A549 (cell line): Measurements from ENCODE around the gene KRT34. TPM values are rescaled to one million over a fixed set of nuclear protein-coding genes. Genes with fewer than 3 reads are reported as not detected.
A peak's percentile ranks its signal among the peaks of the same experiment; 100 is the strongest.

Experiments used
- ATAC-seq, 2 experiments: fragments of 200-7000 bp in 1 of 2; fragments of >200 bp in 1 of 2; cut with Nextera tagmentation in 1 of 2; cut with Tn5 transposase in 1 of 2; 3 replicates each; pipeline versions ENCODE4 v1.8.0 to v1.9.1; 2018 to 2020; ENCODE audit warnings: mild to moderate bottlenecking in 1 of 2, moderate library complexity in 1 of 2
- CTCF ChIA-PET: fragments of 300-600 bp; sonication (Branson Sonifier 250); formaldehyde crosslinking; extraction: SDS; loops from one replicate; lab custom pipeline; 2021; ENCODE audit warnings: antibody characterized with exemption, inconsistent platforms; lab: Yijun Ruan, JAX
- POLR2A ChIA-PET: fragments of 350-600 bp; formaldehyde crosslinking; extraction: SDS; loops from one replicate; lab custom pipeline; 2021; ENCODE audit warnings: antibody characterized with exemption, inconsistent platforms; lab: Yijun Ruan, JAX
- DNase-seq, 2 experiments: peaks; one replicate each; pipeline versions ENCODE4 v3.0.0 to v3.0.0-alpha.2; 2011 to 2016; ENCODE audit warnings: low read depth in 1 of 2, low spot score in 1 of 2
- FAIRE-seq: peaks from 2 replicates; lab custom pipeline; 2011; peaks lifted over from hg19 to GRCh38; lab: Jason Lieb, UNC
- H3K27ac ChIP-seq, 2 experiments: fragments of >200 bp; sonication (Bioruptor Twin); formaldehyde crosslinking; 3 replicates each; pipeline ENCODE4 v1.5.1; 2016 to 2017
- H3K4me1 ChIP-seq: fragments of >200 bp; sonication (Bioruptor Twin); formaldehyde crosslinking; 3 replicates; pipeline ENCODE4 v1.6.1; 2016
- H3K4me2 ChIP-seq: fragments of >200 bp; sonication (Bioruptor Twin); formaldehyde crosslinking; 3 replicates; pipeline ENCODE4 v1.6.1; 2016
- H3K4me3 ChIP-seq: fragments of >200 bp; sonication (Bioruptor Twin); formaldehyde crosslinking; 3 replicates; pipeline ENCODE4 v1.5.1; 2016
- H3K9me3 ChIP-seq: fragments of >200 bp; sonication (Bioruptor Twin); formaldehyde crosslinking; 3 replicates; pipeline ENCODE4 v1.6.1; 2016
- CBX2 ChIP-seq: fragments of 200-600 bp; sonication (generic); IDR thresholded peaks from 2 replicates; pipeline ENCODE4 v1.6.1; 2016; ENCODE audit warnings: low read depth, mild to moderate bottlenecking, borderline replicate concordance
- E2F6 ChIP-seq: IDR thresholded peaks from 2 replicates; pipeline ENCODE4 v1.6.1; 2012; ENCODE audit warnings: low read depth, borderline replicate concordance
- FOSB ChIP-seq: fragments of 250-450 bp; sonication (Bioruptor Pico); IDR thresholded peaks from 2 replicates; pipeline ENCODE4 v1.5.0; 2020; ENCODE audit warnings: mild to moderate bottlenecking, moderate library complexity
- FOXS1 ChIP-seq: fragments of 250-450 bp; sonication (Bioruptor Pico); IDR thresholded peaks from 2 replicates; pipeline ENCODE4 v1.5.0; 2020; ENCODE audit warnings: mild to moderate bottlenecking, moderate library complexity
- GATA3 ChIP-seq: IDR thresholded peaks from 2 replicates; pipeline ENCODE4 v1.6.1; 2012; ENCODE audit warnings: borderline replicate concordance
- HDAC2 ChIP-seq: fragments of 200-600 bp; sonication (generic); IDR thresholded peaks from 2 replicates; pipeline ENCODE4 v1.6.1; 2016
- HOXB13 ChIP-seq: fragments of 250-450 bp; sonication (Bioruptor Pico); IDR thresholded peaks from 2 replicates; pipeline ENCODE4 v1.5.0; 2020; ENCODE audit warnings: low read depth, mild to moderate bottlenecking, moderate library complexity
- HOXB5 ChIP-seq: fragments of 250-450 bp; sonication (Bioruptor Pico); IDR thresholded peaks from 2 replicates; pipeline ENCODE4 v1.5.0; 2020; ENCODE audit warnings: mild to moderate bottlenecking, moderate library complexity
- JUNB ChIP-seq: fragments of >200 bp; sonication (Bioruptor Twin); formaldehyde crosslinking; IDR thresholded peaks from 2 replicates; pipeline ENCODE4 v1.6.1; 2016
- KDM1A ChIP-seq: fragments of 200-600 bp; sonication (generic); IDR thresholded peaks from 2 replicates; pipeline ENCODE4 v1.6.1; 2016; ENCODE audit warnings: low read depth, mild to moderate bottlenecking
- KDM5A ChIP-seq: fragments of 200-600 bp; sonication (generic); IDR thresholded peaks from 2 replicates; pipeline ENCODE4 v1.6.1; 2016; ENCODE audit warnings: antibody characterized with exemption, mild to moderate bottlenecking
- MAFK ChIP-seq: fragments of 450-650 bp; IDR thresholded peaks from 2 replicates; pipeline ENCODE4 v1.6.1; 2014; ENCODE audit not compliant: partially characterized antibody
- NPAS2 ChIP-seq: fragments of 250-450 bp; sonication (Bioruptor Pico); IDR thresholded peaks from 2 replicates; pipeline ENCODE4 v1.8.0; 2022; ENCODE audit warnings: mild to moderate bottlenecking, moderate library complexity, borderline replicate concordance
- PHF8 ChIP-seq: fragments of 200-600 bp; sonication (generic); IDR thresholded peaks from 2 replicates; pipeline ENCODE4 v1.6.1; 2016; ENCODE audit warnings: low read depth, mild to moderate bottlenecking, antibody characterized with exemption, moderate library complexity, borderline replicate concordance
- REST ChIP-seq: fragments of 200-600 bp; sonication (generic); IDR thresholded peaks from 2 replicates; pipeline ENCODE4 v1.6.1; 2016; ENCODE audit warnings: antibody characterized with exemption, mild to moderate bottlenecking, moderate library complexity
- USF2 ChIP-seq: fragments of 450-650 bp; IDR thresholded peaks from 2 replicates; pipeline ENCODE4 v1.6.1; 2014; ENCODE audit warnings: antibody characterized with exemption
- ZFP36 ChIP-seq: fragments of 450-650 bp; IDR thresholded peaks from 2 replicates; pipeline ENCODE4 v1.6.1; 2014; ENCODE audit warnings: borderline replicate concordance; ENCODE audit not compliant: partially characterized antibody
- WGBS: methylation state at CpG from one replicate; pipeline ENCODE4 v1.1.6; 2017; ENCODE audit errors: missing lambda C conversion rate; 5-methylcytosine and 5-hydroxymethylcytosine counted together
- polyA plus RNA-seq, 4 experiments: library from polyadenylated mRNA; depleted of rRNA in 3 of 4; stranded (reverse); fragments of >200 nt; fragmentation: RNase III in 1 of 4; extraction: RNeasy Plus Mini Kit Qiagen cat#74134 plus additional on column Dnase treatment in 1 of 4; gene quantifications; 2 replicates in 3 of 4; 3 replicates in 1 of 4; pipeline ENCODE4 v1.2.3, GENCODE V29; 2011 to 2017

Gene KRT34
- polyA plus RNA-seq, 2 of the 4 experiments (the other 2 are of a cell fraction) = 0.09 to 0.23 TPM

GRCh38 chr17:41403404-41404023, 21.4 kb upstream of the KRT34 start:
- Histone ChIP-seq H3K4me2 (peak overlapping the region; percentile 56), H3K27ac (peak overlapping the region in 1 of 2 experiments; percentile 37; a peak in 2 of 6 replicates), H3K4me1 (peaks cover 18% of the 10 kb centered on the region), H3K9me3 (no peaks in the 10 kb centered on the region), H3K4me3 (no peak overlapping the region)
- ChIA-PET POLR2A (interaction anchor here (1.6 kb wide), 1 partner anchor 285 kb away, joined by 5 read pairs; no protein-coding TSS in a partner anchor), CTCF (interaction anchor here (0.9 to 6.9 kb wide), 12 partner anchors 10 to 386 kb away, joined by 3 to 60 read pairs (median 7); no protein-coding TSS in a partner anchor)
- DNase-seq (no peak), FAIRE-seq (peak; percentile 7), ATAC-seq (no peak)
- TF ChIP-seq GATA3 (no peak), ZFP36 (peak; percentile 61)
- 58% methylated on average over 4 of the region's 4 CpGs for WGBS

GRCh38 chr17:41402161-41402560, 20.1 kb upstream of the KRT34 start:
- 90% methylated on average over 5 of the region's 5 CpGs for WGBS
- Histone ChIP-seq H3K4me3 (no peak overlapping the region), H3K4me1 (peaks cover 18% of the 10 kb centered on the region), H3K4me2 (no peak overlapping the region), H3K9me3 (no peaks in the 10 kb centered on the region), H3K27ac (peak overlapping the region in 1 of 2 experiments; percentile 26; a peak in 1 of 6 replicates)
- ATAC-seq (no peak), FAIRE-seq (no peak), DNase-seq (no peak)
- ChIA-PET CTCF (interaction anchor here (1.5 kb wide), 1 partner anchor 529 kb away, joined by 3 read pairs; no protein-coding TSS in a partner anchor), POLR2A (no interaction called here)
- TF ChIP-seq KDM5A (no peak), PHF8 (no peak), CBX2 (no peak), HOXB13 (no peak), JUNB (no peak), E2F6 (no peak)

- TF ChIP-seq FOSB (CRISPR knock-in tag) (no peak), HDAC2 (no peak), USF2 (no peak), KDM1A (no peak), NPAS2 (CRISPR knock-in tag) (no peak), HOXB5 (CRISPR knock-in tag) (no peak), MAFK (no peak), FOXS1 (no peak), REST (no peak)
- no peak for DNase-seq
- 88% methylated on average over 16 of the region's 16 CpGs for WGBS
- Histone ChIP-seq H3K9me3 (no peaks in the 10 kb centered on the region), H3K27ac (no peak within 1 kb of the TSS), H3K4me1 (no peaks in the 10 kb centered on the region), H3K4me2 (no peak within 1 kb of the TSS), H3K4me3 (no peak within 1 kb of the TSS)
- ATAC-seq = no peak
- ChIA-PET POLR2A (no interaction called here), CTCF (interaction anchor here (0.8 to 1.5 kb wide), 3 partner anchors 9 to 251 kb away, joined by 3 to 5 read pairs (median 4); no protein-coding TSS in a partner anchor)
- FAIRE-seq = no peak
Measured at GRCh38 chr17:41396996-41397660, 15.0 kb upstream of the KRT34 start, which contains the start of gene KRT31. Gene KRT31, minus strand, starts transcription at chr17:41397608. Its CDS starts 69 bp downstream, at chr17:41397539.
